K562 (cell line): ENCODE results near the gene AGAP3. TPM values are rescaled to one million over a fixed set of nuclear protein-coding genes. Genes with fewer than 3 reads are reported as not detected.
A peak's percentile ranks its signal among the peaks of the same experiment; 100 is the strongest.

Experiments
- CCNT2 ChIP-seq: IDR thresholded peaks from 2 replicates; pipeline ENCODE4 v1.6.1; 2011; ENCODE audit warnings: borderline replicate concordance, low read depth, mild to moderate bottlenecking, moderate library complexity, mixed read lengths, low read length; ENCODE audit not compliant: insufficient read length; ENCODE audit errors: extremely low read depth
- CREB1 ChIP-seq, 2 experiments: sonication (generic) in 1 of 2; formaldehyde crosslinking in 1 of 2; IDR thresholded peaks; 2 replicates each; pipeline versions ENCODE4 v1.6.1 to v1.8.0; 2012 to 2022; ENCODE audit warnings: inconsistent platforms in 1 of 2, mild to moderate bottlenecking in 1 of 2, missing genetic modification reagents in 1 of 2, moderate library complexity in 1 of 2
- E2F1 ChIP-seq: sonication (generic); formaldehyde crosslinking; IDR thresholded peaks from 2 replicates; pipeline ENCODE4 v1.8.1; 2023; ENCODE audit warnings: mild to moderate bottlenecking, missing genetic modification reagents, moderate library complexity
- HCFC1 ChIP-seq: IDR thresholded peaks from 2 replicates; pipeline ENCODE4 v1.6.1; 2012; ENCODE audit warnings: low read depth, low read length, improper control_type of control experiment
- HDAC1 ChIP-seq, 2 experiments: fragments of 450-650 bp; IDR thresholded peaks; 2 replicates each; pipeline ENCODE4 v1.6.1; 2016 to 2017; ENCODE audit warnings: inconsistent platforms in 1 of 2, mild to moderate bottlenecking in 1 of 2, moderate library complexity in 1 of 2
- MAFF ChIP-seq: IDR thresholded peaks from 2 replicates; pipeline ENCODE4 v1.6.1; 2012; ENCODE audit warnings: low read length, improper control_type of control experiment
- NELFE ChIP-seq: IDR thresholded peaks from 2 replicates; pipeline ENCODE4 v1.6.1; 2011; ENCODE audit warnings: mild to moderate bottlenecking; ENCODE audit not compliant: insufficient read depth, insufficient read length
- NKRF ChIP-seq: fragments of 450-650 bp; IDR thresholded peaks from 2 replicates; pipeline ENCODE4 v1.6.1; 2016; ENCODE audit warnings: borderline replicate concordance
- PHF20 ChIP-seq: fragments of 450-650 bp; IDR thresholded peaks from 2 replicates; pipeline ENCODE4 v1.6.1; 2018; ENCODE audit not compliant: partially characterized antibody
- POLR3G ChIP-seq: IDR thresholded peaks from 2 replicates; pipeline ENCODE4 v1.6.1; 2011; ENCODE audit not compliant: insufficient read length, insufficient replicate concordance; ENCODE audit errors: extremely low read depth
- RFX7 ChIP-seq: fragments of 250-450 bp; sonication (Bioruptor Pico); IDR thresholded peaks from 2 replicates; pipeline ENCODE4 v1.5.1; 2021; ENCODE audit warnings: mild to moderate bottlenecking
- TCF3 ChIP-seq: sonication (generic); formaldehyde crosslinking; IDR thresholded peaks from 2 replicates; pipeline ENCODE4 v1.4.0; 2020; ENCODE audit warnings: mild to moderate bottlenecking, missing genetic modification reagents
- TEAD2 ChIP-seq: fragments of 450-650 bp; IDR thresholded peaks from 2 replicates; pipeline ENCODE4 v1.6.1; 2016; ENCODE audit warnings: missing genetic modification characterization, control low read depth, missing compliant biosample characterization
- ZBTB11 ChIP-seq, 3 experiments: fragments of 200-800 bp in 1 of 3; fragments of 250-450 bp in 1 of 3; fragments of 450-650 bp in 1 of 3; sonication (Bioruptor Pico) in 1 of 3; sonication (Bioruptor generic) in 1 of 3; formaldehyde crosslinking in 1 of 3; IDR thresholded peaks; 2 replicates each; pipeline versions ENCODE4 v1.6.1 to v1.8.0; 2016 to 2022; ENCODE audit warnings: mild to moderate bottlenecking in 2 of 3, missing genetic modification characterization in 2 of 3, missing compliant biosample characterization in 1 of 3, moderate library complexity in 1 of 3
- ZBTB2 ChIP-seq: fragments of 450-650 bp; IDR thresholded peaks from 2 replicates; pipeline ENCODE4 v1.6.1; 2016; ENCODE audit warnings: antibody characterized with exemption
- ZNF384 ChIP-seq: IDR thresholded peaks from 2 replicates; pipeline ENCODE4 v1.6.1; 2012; ENCODE audit warnings: low read depth, low read length, improper control_type of control experiment
- polyA plus RNA-seq, 8 experiments: library from polyadenylated mRNA; depleted of rRNA in 4 of 8; stranded (reverse) in 5 of 8; unstranded in 3 of 8; fragments of >200 nt; fragmentation: Nextera tagmentation in 2 of 8; fragmentation: Illumina TruSeq in 1 of 8; extraction: Ambion mirVana in 2 of 8; extraction: Trizol in 1 of 8; gene quantifications; 2 replicates each; pipeline versions ENCODE4 v1.2.1 to v1.2.3, GENCODE V29; 2011 to 2014; ENCODE audit warnings: inconsistent platforms in 1 of 8, missing spikeins in 1 of 8
- total RNA-seq, 7 experiments: library from RNA; depleted of rRNA in 6 of 7; stranded (reverse); fragments of >200 nt in 6 of 7; fragmentation: Illumina TruSeq in 2 of 7; extraction: Trizol in 2 of 7; gene quantifications; 2 replicates each; pipeline versions ENCODE4 v1.2.1 to v1.2.3, GENCODE V29; 2011 to 2021; ENCODE audit warnings: low replicate concordance in 1 of 7

The AGAP3 gene
- total and polyA plus RNA-seq, 9 of the 15 experiments (the other 6 are each of a cell fraction or from before 2014, with no cell fraction given), result 3.4 to 208 (median 62.2) TPM

- 0 out of 2 replicates have a peak, but pooled peaks have one; percentile 60 for TF ChIP-seq NKRF
- TF ChIP-seq HDAC1 (IDR thresholded peaks at IDR 0.05), result peak in 1 of 2 experiments; percentile 65; a peak in 1 of 4 replicates
- TF ChIP-seq E2F1 (CRISPR knock-in tag), result no peak
- TF ChIP-seq TCF3, result no peak
- TF ChIP-seq TEAD2, result no peak
- TF ChIP-seq CCNT2, result no peak
- no peak for TF ChIP-seq HCFC1
- 0 out of 2 replicates have a peak, but pooled peaks have one; percentile 29 for TF ChIP-seq ZBTB2
- no peak for TF ChIP-seq NELFE
- no peak for TF ChIP-seq POLR3G
- TF ChIP-seq ZNF384, result peak; percentile 44; the same call in 1 of the 2 replicates
- no peak for TF ChIP-seq ZBTB11 (CRISPR knock-in tag; IDR thresholded peaks at IDR 0.05)
- 0 out of 2 replicates have a peak, but pooled peaks have one; percentile 23 for TF ChIP-seq CREB1 (IDR thresholded peaks at IDR 0.05)
- TF ChIP-seq CREB1 (CRISPR knock-in tag; IDR thresholded peaks at IDR 0.05), result 0 out of 2 replicates have a peak, but pooled peaks have one; percentile 31
- no peak for TF ChIP-seq MAFF
- TF ChIP-seq PHF20, result no peak
- TF ChIP-seq RFX7 (CRISPR knock-in tag), result no peak
These were observed 23.1 kb downstream of the AGAP3 start (continued) for GRCh38 chr7:151109094-151110048.
